Activated T-helper 1 cell treated with Interleukin-2 at 50 U/mL for 16 hours (primary cell): ENCODE data around the gene TMUB1.

Experiments used
- DNase-seq: peaks from one replicate; pipeline ENCODE4 v3.0.0-alpha.2; 2020; ENCODE audit warnings: low read depth

The TMUB1 gene

GRCh38 chr7:151085329-151085690 is 2.0 kb upstream of the TMUB1 start:
- DNase-seq: no peak

DNA sequence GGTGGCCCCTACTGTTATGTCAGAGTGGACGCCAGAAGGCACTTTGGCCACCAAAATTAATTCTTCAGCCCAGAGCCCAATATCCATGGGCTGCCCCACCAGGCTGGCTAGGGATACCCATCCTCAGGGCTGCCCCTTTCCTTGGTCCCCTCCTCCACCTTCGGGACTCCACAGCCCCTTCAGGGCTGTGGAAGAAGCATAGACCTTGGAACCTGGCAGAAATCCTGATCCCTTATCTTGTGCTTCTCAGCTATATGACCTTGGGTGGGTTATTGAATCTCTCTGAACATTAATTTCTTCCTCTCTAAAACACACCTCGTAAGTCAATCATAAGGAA is 499 bp upstream of the TMUB1 start:
- no peak for DNase-seq

DNA sequence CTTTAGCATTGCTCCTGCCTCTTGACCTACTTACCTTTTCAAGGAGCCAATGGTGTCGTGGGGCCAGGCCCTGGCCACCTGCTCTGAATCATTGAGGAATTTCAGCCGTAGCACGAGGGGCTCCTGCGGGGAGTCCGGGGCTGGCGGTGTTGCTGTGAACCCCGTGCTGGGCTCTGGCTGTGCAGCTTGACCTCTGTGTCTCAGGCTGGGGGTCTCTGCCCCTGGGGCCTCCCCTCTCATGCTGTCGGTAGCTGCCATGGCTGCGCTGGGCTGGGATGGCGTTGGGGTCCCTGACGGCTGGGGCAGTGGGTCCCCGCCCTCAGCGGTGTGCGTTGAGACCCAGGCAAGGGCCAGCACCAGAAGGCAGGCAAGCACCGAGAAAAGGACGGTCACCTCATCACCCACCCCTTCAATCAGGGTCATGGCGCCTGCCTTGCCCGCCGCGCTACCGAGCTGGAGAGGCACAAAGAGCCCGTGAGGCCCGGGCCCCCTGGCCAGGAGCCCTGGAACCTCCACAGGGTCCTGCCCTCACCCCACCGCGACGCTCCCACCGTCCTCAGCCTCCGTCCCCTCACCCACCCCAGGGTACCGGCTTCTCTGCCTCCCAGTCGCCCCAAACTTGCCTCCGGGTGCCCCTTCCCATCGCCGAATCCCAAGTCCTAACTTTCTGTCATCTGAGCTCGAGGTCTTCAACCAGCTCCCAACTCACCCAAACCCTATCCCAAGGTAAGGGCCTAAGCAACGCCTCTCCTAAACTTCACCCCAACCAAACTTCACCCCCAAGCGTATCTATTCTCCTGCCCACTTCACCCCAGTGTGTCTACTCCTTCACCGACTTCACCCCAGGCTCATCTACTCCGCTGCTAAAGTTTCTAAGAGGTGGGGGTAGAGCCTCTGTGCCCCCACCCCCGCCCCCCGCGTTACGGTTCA is 887 bp downstream of the TMUB1 start:
- DNase-seq: no peak

DNA sequence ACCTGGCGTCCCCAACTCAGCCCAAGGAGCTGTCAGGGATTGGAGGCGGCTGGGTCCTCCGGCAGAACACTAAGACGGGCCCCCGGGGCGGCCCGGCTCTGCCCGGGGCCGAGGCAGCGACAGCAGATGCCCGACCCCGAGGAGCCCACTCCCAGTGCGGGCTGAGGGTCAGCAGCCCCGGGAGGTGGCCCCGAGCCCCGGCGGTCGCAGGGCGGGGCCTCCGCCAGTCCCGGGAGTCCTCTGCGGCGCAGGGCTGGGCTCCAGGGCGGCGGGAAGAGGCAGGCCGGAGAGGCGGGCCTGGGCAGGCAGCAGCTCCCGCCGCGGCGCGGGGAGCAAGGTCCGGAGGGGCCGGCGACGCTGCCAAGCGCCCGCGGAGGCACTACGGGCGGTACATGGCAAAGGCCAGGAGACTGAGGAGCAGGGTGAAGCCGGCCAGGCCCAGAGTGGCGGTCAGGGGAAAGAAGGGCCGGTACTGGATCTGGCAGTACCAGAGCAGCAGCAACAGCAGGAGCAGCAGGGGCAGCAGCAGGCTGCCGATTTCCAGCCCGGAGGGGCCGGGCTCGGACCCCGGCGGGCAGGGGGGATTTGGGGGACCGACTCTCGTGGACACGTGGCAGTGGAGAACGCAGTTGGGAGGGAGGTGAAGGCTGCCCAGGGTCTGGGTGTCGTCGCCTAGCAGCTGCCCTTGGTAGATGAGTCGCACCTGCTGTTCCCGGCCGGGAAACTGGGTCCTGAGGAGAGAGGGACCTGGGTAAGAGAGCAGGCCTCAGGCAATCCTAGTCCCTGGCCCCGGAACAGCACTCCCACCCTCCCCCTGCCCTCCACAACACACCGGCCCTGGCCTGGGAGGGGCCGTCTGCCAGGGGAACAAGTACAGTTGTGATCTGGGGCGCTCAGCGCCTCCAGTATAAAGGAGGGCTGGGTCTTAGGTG is 1.9 kb downstream of the TMUB1 start:
- DNase-seq: no peak

- peak; percentile 83 for DNase-seq
Observed at GRCh38 chr7:151080522-151081169, 2.6 kb downstream of the TMUB1 start, which contains the start of gene FASTK. TSS of gene FASTK (minus strand) at chr7:151080809. CDS start at chr7:151080766, 43 bp downstream.

DNA sequence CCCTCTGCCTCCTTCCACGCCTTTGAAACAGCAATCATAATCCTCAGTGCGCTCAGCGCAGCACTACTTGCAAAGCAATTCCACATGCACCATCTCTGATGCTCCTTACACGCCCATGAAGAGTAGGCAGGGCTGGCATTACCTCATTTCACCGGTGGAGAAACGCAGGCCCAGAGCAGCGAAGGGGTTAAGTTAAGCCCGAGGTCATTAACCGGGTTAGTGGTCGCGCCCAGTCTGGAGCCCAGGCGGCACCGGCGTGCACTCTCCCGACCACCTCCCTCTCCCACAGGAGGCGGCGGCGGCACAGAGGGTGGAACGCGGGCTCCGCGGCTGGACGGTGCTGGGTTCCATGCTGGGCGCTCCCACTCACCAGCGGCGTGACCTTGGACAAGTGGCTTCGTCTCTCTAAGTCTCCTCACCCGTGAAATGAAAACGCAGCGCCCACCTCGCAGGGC is 3.2 kb downstream of the TMUB1 start:
- no peak for DNase-seq

- DNase-seq: no peak
Observed at GRCh38 chr7:151079199-151079910, 3.9 kb downstream of the TMUB1 start.

DNA sequence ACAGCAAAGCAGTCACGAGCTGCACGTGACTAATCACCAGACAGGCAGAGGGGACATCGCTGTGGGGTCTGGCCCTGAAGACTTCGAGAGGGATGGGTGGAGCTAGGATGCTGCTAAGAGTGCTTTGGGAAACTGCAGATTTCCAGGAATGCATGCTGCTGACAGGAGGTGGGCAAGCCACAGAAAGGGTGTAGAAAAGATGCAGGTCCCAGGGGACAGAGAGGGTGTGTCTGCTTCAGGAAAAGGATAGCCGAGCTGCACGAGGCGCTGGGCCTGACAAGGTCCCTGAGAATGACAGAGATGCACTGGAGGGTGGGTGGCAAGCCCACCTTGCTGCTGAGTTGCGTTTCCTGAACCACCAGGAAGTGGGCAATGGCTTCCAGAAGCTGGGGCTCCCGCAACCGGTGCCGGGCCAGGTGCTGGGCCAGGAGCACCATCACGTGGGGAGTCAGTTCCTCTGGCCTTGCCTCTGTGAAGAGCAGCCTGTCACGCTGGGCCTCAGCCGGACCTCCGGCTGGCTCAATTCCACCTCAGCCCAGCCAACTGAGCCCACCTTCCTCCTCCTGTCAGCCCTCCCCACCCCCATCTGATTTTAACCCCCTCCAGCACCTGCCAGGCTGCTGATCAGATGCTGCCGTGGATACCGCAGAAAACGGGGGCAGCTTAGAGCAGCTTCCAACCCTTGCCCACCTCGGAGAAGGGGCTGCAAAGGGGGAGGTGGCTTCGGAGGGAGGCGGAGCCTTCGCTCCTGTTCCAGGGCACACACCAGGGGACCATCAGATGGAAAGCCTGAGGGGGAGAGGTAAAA is 4.9 kb downstream of the TMUB1 start:
- DNase-seq: no peak

DNA sequence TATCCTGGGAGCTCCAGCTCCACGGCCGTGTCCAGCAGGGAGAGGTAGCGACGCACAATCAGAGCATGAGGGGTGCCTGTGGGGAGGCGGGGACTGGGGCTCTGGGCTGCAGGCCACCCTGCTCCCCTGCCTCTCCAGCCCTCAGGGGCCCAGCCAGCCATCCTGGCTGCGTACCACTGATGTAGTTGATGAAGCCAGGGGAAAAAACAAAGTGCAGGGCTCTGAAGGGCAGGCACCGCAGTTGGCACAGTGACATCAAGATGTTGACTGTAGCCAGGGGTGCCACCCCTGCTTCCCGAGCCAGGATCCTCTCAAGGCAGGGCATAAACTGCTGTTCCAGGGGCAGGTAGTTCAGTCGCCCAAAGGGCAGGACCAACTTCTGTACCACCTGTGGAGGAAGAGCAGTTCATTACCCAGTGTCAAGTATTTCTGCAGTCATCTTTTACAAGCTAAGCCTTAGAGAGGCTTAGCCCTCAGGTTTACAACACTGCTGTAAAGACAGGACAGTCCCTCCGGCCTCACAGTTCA is 5.5 kb downstream of the TMUB1 start:
- no peak for DNase-seq

GRCh38 chr7:151076863-151077704 is 6.2 kb downstream of the TMUB1 start:
- DNase-seq: no peak

DNA sequence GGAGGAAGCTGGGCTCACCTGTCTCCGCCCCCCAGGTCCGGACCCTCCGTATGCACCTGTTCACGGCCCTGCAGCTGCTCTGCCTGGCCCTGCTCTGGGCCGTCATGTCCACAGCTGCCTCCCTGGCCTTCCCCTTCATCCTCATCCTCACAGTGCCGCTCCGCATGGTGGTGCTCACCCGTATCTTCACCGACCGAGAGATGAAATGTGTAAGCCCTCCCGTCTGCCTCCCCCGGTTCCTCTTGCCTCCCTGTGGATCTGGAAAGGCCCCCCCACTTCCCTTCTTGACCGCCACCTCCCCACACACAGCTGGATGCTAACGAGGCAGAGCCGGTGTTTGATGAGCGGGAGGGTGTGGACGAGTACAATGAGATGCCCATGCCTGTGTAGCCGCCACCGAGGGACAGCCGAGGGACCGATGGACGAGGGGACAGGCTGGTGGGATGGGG is 7.3 kb downstream of the TMUB1 start:
- no peak for DNase-seq

GRCh38 chr7:151075662-151075971 is 7.7 kb downstream of the TMUB1 start:
- no peak for DNase-seq

GRCh38 chr7:151074817-151075661 is 8.3 kb downstream of the TMUB1 start:
- DNase-seq: no peak

GRCh38 chr7:151073990-151074389 is 9.3 kb downstream of the TMUB1 start:
- DNase-seq: no peak

GRCh38 chr7:151071032-151071866 is 12.0 kb downstream of the TMUB1 start:
- DNase-seq: no peak

DNA sequence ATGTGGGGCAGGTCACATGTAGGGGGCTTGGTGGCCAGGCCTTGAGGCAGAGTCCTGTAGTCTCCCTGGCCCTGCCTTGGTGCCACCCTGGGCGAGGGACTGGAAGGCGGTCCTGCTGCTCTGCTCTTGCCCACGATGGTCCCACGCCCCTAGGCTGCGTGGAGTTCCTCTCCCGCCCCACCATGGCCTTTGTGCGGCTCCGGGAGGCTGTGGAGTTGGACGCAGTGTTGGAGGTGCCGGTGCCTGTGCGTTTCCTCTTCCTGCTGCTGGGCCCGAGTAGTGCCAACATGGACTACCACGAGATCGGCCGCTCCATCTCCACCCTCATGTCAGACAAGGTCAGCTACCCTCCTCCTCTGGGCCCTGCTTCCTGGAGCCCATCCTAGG is 12.7 kb downstream of the TMUB1 start:
- no peak for DNase-seq

DNA sequence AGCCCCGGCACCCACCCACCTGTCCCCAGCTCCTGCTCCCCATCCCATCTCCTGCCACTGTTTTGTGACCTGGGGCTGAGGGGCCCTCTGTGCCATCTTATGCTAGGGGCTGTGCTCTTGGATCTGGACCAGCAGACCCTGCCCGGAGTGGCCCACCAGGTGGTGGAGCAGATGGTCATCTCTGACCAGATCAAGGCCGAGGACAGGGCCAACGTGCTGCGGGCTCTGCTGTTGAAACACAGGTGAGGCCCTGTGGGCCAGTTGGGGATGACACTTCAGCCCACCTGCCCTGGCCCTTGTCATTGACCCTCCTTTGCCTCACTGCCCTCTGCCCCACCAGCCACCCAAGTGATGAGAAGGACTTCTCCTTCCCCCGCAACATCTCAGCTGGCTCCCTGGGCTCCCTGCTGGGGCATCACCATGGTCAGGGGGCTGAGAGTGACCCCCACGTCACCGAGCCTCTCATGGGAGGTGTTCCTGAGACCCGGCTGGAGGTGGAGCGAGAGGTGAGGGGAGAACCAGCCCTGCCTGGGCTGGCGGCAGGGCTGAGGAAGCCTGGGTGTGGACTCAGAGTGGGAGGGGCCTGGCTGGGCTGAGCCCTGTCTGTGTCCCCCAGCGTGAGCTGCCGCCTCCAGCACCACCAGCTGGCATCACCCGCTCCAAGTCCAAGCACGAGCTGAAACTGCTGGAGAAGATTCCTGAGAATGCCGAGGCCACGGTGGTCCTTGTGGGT is 13.3 kb downstream of the TMUB1 start:
- no peak for DNase-seq
